RWPE2 (cell line): ENCODE measurements around the gene NAALADL1.

Experiments used
- ATAC-seq: fragments of 200-7000 bp; cut with Tn5 transposase; 3 replicates; pipeline ENCODE4 v1.9.1; 2021; ENCODE audit warnings: low read depth
- DNase-seq: peaks from one replicate; pipeline ENCODE4 v3.0.0-alpha.2; 2020; ENCODE audit warnings: low spot score
- H3K27ac ChIP-seq: fragments of 450-650 bp; 2 replicates; pipeline ENCODE4 v1.5.1; 2017; ENCODE audit warnings: mild to moderate bottlenecking; ENCODE audit not compliant: poor library complexity, severe bottlenecking
- H3K27me3 ChIP-seq: fragments of 250-450 bp; sonication (Bioruptor Pico); 2 replicates; pipeline ENCODE4 v1.5.1; 2021; ENCODE audit warnings: mild to moderate bottlenecking, moderate library complexity; ENCODE audit not compliant: insufficient read depth, poor library complexity, severe bottlenecking
- H3K36me3 ChIP-seq: fragments of 250-450 bp; sonication (Bioruptor Pico); 2 replicates; pipeline ENCODE4 v1.5.1; 2020; ENCODE audit warnings: low read depth, mild to moderate bottlenecking, moderate library complexity
- H3K4me1 ChIP-seq: fragments of 250-450 bp; sonication (Bioruptor Pico); 2 replicates; pipeline ENCODE4 v1.5.1; 2021; ENCODE audit warnings: mild to moderate bottlenecking, moderate library complexity; ENCODE audit not compliant: insufficient read depth, poor library complexity, severe bottlenecking
- H3K4me3 ChIP-seq: fragments of 250-450 bp; sonication (Bioruptor Pico); 2 replicates; pipeline ENCODE4 v1.5.1; 2021; ENCODE audit warnings: mild to moderate bottlenecking, moderate library complexity; ENCODE audit not compliant: severe bottlenecking
- H3K9me3 ChIP-seq: fragments of 250-450 bp; sonication (Bioruptor Pico); 2 replicates; pipeline ENCODE4 v1.5.1; 2021; ENCODE audit warnings: mild to moderate bottlenecking, moderate library complexity; ENCODE audit not compliant: severe bottlenecking
- CTCF ChIP-seq: fragments of 450-650 bp; IDR thresholded peaks from one replicate; pipeline ENCODE4 v1.5.1; 2017; ENCODE audit warnings: mild to moderate bottlenecking, moderate library complexity; ENCODE audit not compliant: poor library complexity, severe bottlenecking

The NAALADL1 gene

GRCh38 chr11:65017937-65018336 lies 40.4 kb downstream of the NAALADL1 start:
- TF ChIP-seq CTCF = no peak
- H3K4me1 ChIP-seq = peaks cover 5% of the 10 kb centered on the region
- no peak overlapping the region for H3K27ac ChIP-seq
- H3K4me3 ChIP-seq = no peak overlapping the region
- H3K27me3 ChIP-seq = no peaks in the 10 kb centered on the region
- no peak for ATAC-seq
- H3K36me3 ChIP-seq = peaks cover 17% of the 10 kb centered on the region
- H3K9me3 ChIP-seq = no peaks in the 10 kb centered on the region
- no peak for DNase-seq

- DNase-seq (no peak), ATAC-seq (no peak)
- Histone ChIP-seq H3K4me3 (no peak overlapping the region), H3K27ac (no peak overlapping the region), H3K4me1 (peaks cover 5% of the 10 kb centered on the region), H3K27me3 (no peaks in the 10 kb centered on the region), H3K9me3 (no peaks in the 10 kb centered on the region), H3K36me3 (peaks cover 17% of the 10 kb centered on the region)
- TF ChIP-seq CTCF = no peak
Observed at GRCh38 chr11:65016705-65017104, 41.6 kb downstream of the NAALADL1 start.

- TF ChIP-seq CTCF = no peak
- no peaks in the 10 kb centered on the region for H3K27me3 ChIP-seq
- no peak for DNase-seq
- H3K4me3 ChIP-seq = peak overlapping the region; percentile 80
- H3K36me3 ChIP-seq = peaks cover 8% of the 10 kb centered on the region
- peak; percentile 18 for ATAC-seq
- peaks cover 5% of the 10 kb centered on the region for H3K4me1 ChIP-seq
- H3K27ac ChIP-seq = peak overlapping the region; percentile 88
- H3K9me3 ChIP-seq = no peaks in the 10 kb centered on the region
Observed at GRCh38 chr11:65014726-65015227, 43.6 kb downstream of the NAALADL1 start.

GRCh38 chr11:65013888-65014725 lies 44.2 kb downstream of the NAALADL1 start, which contains the start of gene ARL2:
Gene ARL2, plus strand, starts transcription at chr11:65014160. Its CDS starts 48 bp downstream, at chr11:65014208.
- Histone ChIP-seq H3K9me3 (no peaks in the 10 kb centered on the region), H3K4me3 (peak within 1 kb of the TSS; percentile 80), H3K36me3 (peaks cover 8% of the 10 kb centered on the region), H3K27ac (peak within 1 kb of the TSS; percentile 88), H3K27me3 (no peaks in the 10 kb centered on the region), H3K4me1 (peaks cover 5% of the 10 kb centered on the region)
- DNase-seq (peak; percentile 92), ATAC-seq (peak; percentile 80)
- peak; percentile 95 for TF ChIP-seq CTCF
